HepG2 (cell line): Measurements from ENCODE around the gene ARMC5.

Source experiments
- KDM6A ChIP-seq: IDR thresholded peaks from 2 replicates; pipeline ENCODE4 v1.6.1; 2016; ENCODE audit warnings: low read depth
- KLF9 ChIP-seq: IDR thresholded peaks from 2 replicates; pipeline ENCODE4 v1.6.1; 2016; ENCODE audit warnings: low read depth
- MXI1 ChIP-seq: IDR thresholded peaks from 3 replicates; pipeline ENCODE4 v1.6.1; 2012; ENCODE audit warnings: low read depth, low read length, inconsistent platforms, borderline replicate concordance
- NRL ChIP-seq: sonication (generic); formaldehyde crosslinking; IDR thresholded peaks from 2 replicates; pipeline ENCODE4 v1.5.0; 2020; ENCODE audit warnings: missing genetic modification reagents, mild to moderate bottlenecking, moderate library complexity, borderline replicate concordance

DNA sequence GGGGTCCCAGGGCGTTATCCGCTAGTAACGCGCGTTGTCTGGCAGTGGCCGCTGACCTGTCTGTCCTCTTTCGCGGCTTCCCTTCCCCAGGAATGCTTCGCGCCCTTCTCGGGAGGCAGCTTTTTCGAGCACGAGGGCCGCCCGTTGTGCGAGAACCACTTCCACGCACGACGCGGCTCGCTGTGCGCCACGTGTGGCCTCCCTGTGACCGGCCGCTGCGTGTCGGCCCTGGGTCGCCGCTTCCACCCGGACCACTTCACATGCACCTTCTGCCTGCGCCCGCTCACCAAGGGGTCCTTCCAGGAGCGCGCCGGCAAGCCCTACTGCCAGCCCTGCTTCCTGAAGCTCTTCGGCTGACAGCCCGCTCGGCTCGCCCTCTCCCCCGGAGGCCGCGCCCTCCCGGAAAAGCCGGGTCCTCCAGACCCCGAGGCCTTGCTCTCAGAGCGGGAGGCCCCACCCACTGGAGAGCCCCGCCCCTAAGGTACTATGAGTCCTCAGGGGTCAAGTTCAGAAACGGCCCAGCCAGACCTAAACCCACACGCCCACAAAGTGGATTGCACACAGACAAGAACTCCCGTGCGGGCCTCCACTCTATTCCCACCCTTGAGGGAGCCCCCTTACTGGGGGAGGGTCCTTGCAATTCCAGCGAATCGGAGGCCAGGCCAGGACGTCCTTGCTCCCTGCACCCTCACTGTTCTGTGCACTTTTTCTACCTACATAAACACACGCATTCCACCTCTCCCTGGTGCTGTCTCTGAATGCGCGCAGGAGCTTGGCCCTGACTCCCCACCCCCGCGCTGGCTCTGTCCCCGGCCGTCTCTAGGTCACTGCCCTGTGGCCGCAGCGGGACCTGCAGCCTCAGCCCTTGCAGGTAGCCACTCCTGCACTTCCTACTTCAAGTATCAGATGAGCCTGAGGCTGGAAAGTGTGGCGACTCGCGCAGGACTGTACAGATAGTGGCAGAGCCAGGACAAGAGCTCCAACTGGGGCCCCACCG, 18.2 kb downstream of the ARMC5 start:
- TF ChIP-seq KLF9 (CRISPR knock-in tag) (no peak), KDM6A (peak; percentile 41; the same call in 1 of the 2 replicates), NRL (CRISPR knock-in tag) (peak; percentile 34; the same call in 1 of the 2 replicates), MXI1 (peak; percentile 50; the same call in 1 of the 3 replicates)
